ENCODE data around the gene WWC2. TPM values are rescaled to one million over a fixed set of nuclear protein-coding genes. Genes with fewer than 3 reads are reported as not detected.

Gene WWC2
- total RNA-seq, 2 donors from 2014 or later, result 4.3 to 6.8 TPM

GRCh38 chr4:183202523-183202922, 103.5 kb downstream of the WWC2 start:
- Histone ChIP-seq H3K27ac (no peak overlapping the region), H3K27me3 (no peaks in the 10 kb centered on the region), H3K4me1 (no peaks in the 10 kb centered on the region), H3K36me3 (no peaks in the 10 kb centered on the region), H3K9me3 (no peaks in the 10 kb centered on the region), H3K4me3 (no peak overlapping the region), H3K9ac (ENCODE audit: low read depth in 2 of 2, low read length in 2 of 2) (no peak overlapping the region)
- no peak for TF ChIP-seq CTCF (IDR thresholded peaks at IDR 0.05)
- intact Hi-C loops (cut with DNase I), result no loop called here
- no peak for DNase-seq

- H3K4me3 ChIP-seq, result no peak overlapping the region
- no peak for DNase-seq
- intact Hi-C loops (cut with DNase I), result no loop called here
- H3K9ac ChIP-seq (ENCODE audit: low read depth in 2 of 2, low read length in 2 of 2), result no peak overlapping the region
- H3K4me1 ChIP-seq, result no peaks in the 10 kb centered on the region
- no peaks in the 10 kb centered on the region for H3K36me3 ChIP-seq
- H3K27ac ChIP-seq, result no peak overlapping the region
- no peaks in the 10 kb centered on the region for H3K9me3 ChIP-seq
- H3K27me3 ChIP-seq, result no peaks in the 10 kb centered on the region
- no peak for TF ChIP-seq CTCF (IDR thresholded peaks at IDR 0.05)
These were observed 105.7 kb downstream of the WWC2 start for GRCh38 chr4:183204793-183205192.

GRCh38 chr4:183205193-183205592, 106.1 kb downstream of the WWC2 start:
- no peak for TF ChIP-seq CTCF (IDR thresholded peaks at IDR 0.05)
- H3K4me3 ChIP-seq, result no peak overlapping the region

GRCh38 chr4:183205709-183206108, 106.7 kb downstream of the WWC2 start:
- H3K36me3 ChIP-seq, result no peaks in the 10 kb centered on the region
- H3K9me3 ChIP-seq, result no peaks in the 10 kb centered on the region
- no peaks in the 10 kb centered on the region for H3K27me3 ChIP-seq
- no peak for TF ChIP-seq CTCF (IDR thresholded peaks at IDR 0.05)
- intact Hi-C loops (cut with DNase I), result no loop called here
- H3K27ac ChIP-seq, result no peak overlapping the region
- no peak overlapping the region for H3K9ac ChIP-seq (ENCODE audit: low read depth in 2 of 2, low read length in 2 of 2)
- H3K4me1 ChIP-seq, result no peaks in the 10 kb centered on the region
- H3K4me3 ChIP-seq, result no peak overlapping the region
- DNase-seq, result no peak

More at GRCh38 chr4:183205193-183205592, 106.1 kb downstream of the WWC2 start:
- H3K27ac ChIP-seq, result no peak overlapping the region
- no peak overlapping the region for H3K9ac ChIP-seq (ENCODE audit: low read depth in 2 of 2, low read length in 2 of 2)
- H3K9me3 ChIP-seq, result no peaks in the 10 kb centered on the region
- no peaks in the 10 kb centered on the region for H3K27me3 ChIP-seq
- DNase-seq, result no peak
- no peaks in the 10 kb centered on the region for H3K36me3 ChIP-seq
- intact Hi-C loops (cut with DNase I), result no loop called here
- no peaks in the 10 kb centered on the region for H3K4me1 ChIP-seq

GRCh38 chr4:183211533-183211932, 112.5 kb downstream of the WWC2 start:
- intact Hi-C loops (cut with DNase I), result no loop called here
- Histone ChIP-seq H3K4me1 (no peaks in the 10 kb centered on the region), H3K9me3 (no peaks in the 10 kb centered on the region), H3K27ac (no peak overlapping the region), H3K4me3 (no peak overlapping the region), H3K27me3 (no peaks in the 10 kb centered on the region), H3K36me3 (no peaks in the 10 kb centered on the region), H3K9ac (ENCODE audit: low read depth in 2 of 2, low read length in 2 of 2) (no peak overlapping the region)
- TF ChIP-seq CTCF (IDR thresholded peaks at IDR 0.05), result no peak
- DNase-seq, result no peak

GRCh38 chr4:183213996-183214395, 114.9 kb downstream of the WWC2 start:
- Histone ChIP-seq H3K4me1 (no peaks in the 10 kb centered on the region), H3K27me3 (no peaks in the 10 kb centered on the region), H3K36me3 (no peaks in the 10 kb centered on the region), H3K9ac (ENCODE audit: low read depth in 2 of 2, low read length in 2 of 2) (no peak overlapping the region), H3K27ac (no peak overlapping the region), H3K9me3 (no peaks in the 10 kb centered on the region), H3K4me3 (no peak overlapping the region)
- intact Hi-C loops (cut with DNase I), result no loop called here
- DNase-seq, result no peak
- TF ChIP-seq CTCF (IDR thresholded peaks at IDR 0.05), result no peak

Measured in colonic mucosa (tissue), 4 donors.